Neural cell (in vitro differentiated cells): Measurements from ENCODE around the gene VMAC.

ENCODE experiments used
- MXI1 ChIP-seq: fragments of 450-650 bp; conservative IDR thresholded peaks from 2 replicates; pipeline ENCODE4 v1.6.1; 2014; ENCODE audit warnings: antibody characterized with exemption, mild to moderate bottlenecking; ENCODE audit not compliant: poor library complexity, severe bottlenecking
- POLR2AphosphoS5 ChIP-seq: IDR thresholded peaks from 2 replicates; pipeline ENCODE4 v1.6.1; 2012
- TAF1 ChIP-seq: IDR thresholded peaks from 2 replicates; pipeline ENCODE4 v1.6.1; 2012; ENCODE audit warnings: low read depth
- TF ChIP-seq, protein P1 (sequence below): fragments of 450-650 bp; IDR thresholded peaks from 2 replicates; pipeline ENCODE4 v1.5.1; 2014; ENCODE audit warnings: antibody characterized with exemption, mild to moderate bottlenecking, moderate library complexity; ENCODE audit not compliant: poor library complexity, severe bottlenecking
- TF ChIP-seq, protein P2 (sequence below): IDR thresholded peaks from 2 replicates; pipeline ENCODE4 v1.6.1; 2012; ENCODE audit warnings: borderline replicate concordance

DNA sequence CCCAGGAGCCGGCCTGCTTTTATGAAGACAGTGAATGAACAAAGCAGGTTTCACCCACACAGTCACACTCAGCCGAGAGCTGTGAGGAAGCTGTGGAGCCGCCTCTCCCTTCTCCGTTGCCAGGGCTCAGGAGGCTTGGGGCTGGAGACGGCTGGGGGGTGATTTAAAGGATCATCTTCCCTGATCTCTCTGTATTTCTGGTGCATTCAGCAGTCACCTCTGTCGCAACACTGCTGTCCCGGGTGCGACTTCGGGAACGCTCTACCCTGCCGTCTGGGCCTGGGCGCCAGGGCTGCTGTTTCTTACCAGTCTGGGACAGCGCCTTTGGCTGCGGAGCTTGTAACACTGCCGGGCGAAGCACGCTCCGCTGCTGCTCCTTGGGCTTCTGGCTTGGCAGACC lies 27.5 kb downstream of the VMAC start:
- TF ChIP-seq POLR2AphosphoS5 (no peak), TAF1 (no peak), MXI1 (no peak)
- TF ChIP-seq, protein P1, sequence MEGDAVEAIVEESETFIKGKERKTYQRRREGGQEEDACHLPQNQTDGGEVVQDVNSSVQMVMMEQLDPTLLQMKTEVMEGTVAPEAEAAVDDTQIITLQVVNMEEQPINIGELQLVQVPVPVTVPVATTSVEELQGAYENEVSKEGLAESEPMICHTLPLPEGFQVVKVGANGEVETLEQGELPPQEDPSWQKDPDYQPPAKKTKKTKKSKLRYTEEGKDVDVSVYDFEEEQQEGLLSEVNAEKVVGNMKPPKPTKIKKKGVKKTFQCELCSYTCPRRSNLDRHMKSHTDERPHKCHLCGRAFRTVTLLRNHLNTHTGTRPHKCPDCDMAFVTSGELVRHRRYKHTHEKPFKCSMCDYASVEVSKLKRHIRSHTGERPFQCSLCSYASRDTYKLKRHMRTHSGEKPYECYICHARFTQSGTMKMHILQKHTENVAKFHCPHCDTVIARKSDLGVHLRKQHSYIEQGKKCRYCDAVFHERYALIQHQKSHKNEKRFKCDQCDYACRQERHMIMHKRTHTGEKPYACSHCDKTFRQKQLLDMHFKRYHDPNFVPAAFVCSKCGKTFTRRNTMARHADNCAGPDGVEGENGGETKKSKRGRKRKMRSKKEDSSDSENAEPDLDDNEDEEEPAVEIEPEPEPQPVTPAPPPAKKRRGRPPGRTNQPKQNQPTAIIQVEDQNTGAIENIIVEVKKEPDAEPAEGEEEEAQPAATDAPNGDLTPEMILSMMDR: no peak
- TF ChIP-seq, protein P2, sequence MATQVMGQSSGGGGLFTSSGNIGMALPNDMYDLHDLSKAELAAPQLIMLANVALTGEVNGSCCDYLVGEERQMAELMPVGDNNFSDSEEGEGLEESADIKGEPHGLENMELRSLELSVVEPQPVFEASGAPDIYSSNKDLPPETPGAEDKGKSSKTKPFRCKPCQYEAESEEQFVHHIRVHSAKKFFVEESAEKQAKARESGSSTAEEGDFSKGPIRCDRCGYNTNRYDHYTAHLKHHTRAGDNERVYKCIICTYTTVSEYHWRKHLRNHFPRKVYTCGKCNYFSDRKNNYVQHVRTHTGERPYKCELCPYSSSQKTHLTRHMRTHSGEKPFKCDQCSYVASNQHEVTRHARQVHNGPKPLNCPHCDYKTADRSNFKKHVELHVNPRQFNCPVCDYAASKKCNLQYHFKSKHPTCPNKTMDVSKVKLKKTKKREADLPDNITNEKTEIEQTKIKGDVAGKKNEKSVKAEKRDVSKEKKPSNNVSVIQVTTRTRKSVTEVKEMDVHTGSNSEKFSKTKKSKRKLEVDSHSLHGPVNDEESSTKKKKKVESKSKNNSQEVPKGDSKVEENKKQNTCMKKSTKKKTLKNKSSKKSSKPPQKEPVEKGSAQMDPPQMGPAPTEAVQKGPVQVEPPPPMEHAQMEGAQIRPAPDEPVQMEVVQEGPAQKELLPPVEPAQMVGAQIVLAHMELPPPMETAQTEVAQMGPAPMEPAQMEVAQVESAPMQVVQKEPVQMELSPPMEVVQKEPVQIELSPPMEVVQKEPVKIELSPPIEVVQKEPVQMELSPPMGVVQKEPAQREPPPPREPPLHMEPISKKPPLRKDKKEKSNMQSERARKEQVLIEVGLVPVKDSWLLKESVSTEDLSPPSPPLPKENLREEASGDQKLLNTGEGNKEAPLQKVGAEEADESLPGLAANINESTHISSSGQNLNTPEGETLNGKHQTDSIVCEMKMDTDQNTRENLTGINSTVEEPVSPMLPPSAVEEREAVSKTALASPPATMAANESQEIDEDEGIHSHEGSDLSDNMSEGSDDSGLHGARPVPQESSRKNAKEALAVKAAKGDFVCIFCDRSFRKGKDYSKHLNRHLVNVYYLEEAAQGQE: no peak
